ENCODE results near the gene RABGEF1.

DNA sequence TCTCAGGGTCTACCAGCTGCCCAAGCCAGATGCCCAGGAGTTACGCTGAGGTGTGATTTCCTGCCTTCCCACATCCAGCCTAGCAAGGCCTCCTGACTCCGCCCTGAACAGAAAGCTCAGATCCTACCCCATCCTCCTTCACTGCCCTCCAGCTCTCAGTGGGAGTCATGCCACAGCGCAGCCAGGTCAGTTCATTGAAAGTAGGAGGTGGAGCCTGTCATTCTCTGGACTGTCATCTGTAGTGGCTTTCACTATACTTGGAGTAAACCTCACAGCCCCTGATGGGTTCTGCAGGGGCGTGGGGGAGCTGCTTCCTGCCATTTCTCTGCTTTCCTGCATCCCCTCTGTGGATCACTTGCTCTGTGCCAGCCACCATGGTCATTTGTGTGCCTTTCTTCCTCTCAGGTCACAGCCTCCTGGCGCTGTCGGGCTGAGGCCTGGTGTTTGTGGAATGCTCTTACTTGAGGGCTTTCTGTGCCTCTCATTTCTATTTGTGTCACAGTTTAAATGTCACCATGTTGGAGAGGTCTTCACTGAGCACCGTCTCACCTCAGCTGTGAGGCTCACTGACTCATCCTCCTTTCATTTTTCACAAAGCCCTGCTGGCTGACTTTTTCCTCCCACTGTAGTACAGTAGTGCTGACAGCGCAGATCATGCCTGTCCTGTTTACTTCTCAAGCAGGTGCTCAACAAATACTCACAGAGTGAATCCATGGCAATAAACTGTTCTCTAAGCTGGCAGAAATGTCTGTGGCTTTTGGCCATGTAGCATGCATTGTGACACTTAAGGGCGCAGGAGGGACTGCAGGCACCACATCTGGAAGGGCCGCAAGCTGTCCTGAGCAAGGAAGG, 119.5 kb downstream of the RABGEF1 start:
- TF ChIP-seq POLR2A (IDR thresholded peaks at IDR 0.05): no peak
- TF ChIP-seq, protein P1, sequence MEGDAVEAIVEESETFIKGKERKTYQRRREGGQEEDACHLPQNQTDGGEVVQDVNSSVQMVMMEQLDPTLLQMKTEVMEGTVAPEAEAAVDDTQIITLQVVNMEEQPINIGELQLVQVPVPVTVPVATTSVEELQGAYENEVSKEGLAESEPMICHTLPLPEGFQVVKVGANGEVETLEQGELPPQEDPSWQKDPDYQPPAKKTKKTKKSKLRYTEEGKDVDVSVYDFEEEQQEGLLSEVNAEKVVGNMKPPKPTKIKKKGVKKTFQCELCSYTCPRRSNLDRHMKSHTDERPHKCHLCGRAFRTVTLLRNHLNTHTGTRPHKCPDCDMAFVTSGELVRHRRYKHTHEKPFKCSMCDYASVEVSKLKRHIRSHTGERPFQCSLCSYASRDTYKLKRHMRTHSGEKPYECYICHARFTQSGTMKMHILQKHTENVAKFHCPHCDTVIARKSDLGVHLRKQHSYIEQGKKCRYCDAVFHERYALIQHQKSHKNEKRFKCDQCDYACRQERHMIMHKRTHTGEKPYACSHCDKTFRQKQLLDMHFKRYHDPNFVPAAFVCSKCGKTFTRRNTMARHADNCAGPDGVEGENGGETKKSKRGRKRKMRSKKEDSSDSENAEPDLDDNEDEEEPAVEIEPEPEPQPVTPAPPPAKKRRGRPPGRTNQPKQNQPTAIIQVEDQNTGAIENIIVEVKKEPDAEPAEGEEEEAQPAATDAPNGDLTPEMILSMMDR (IDR thresholded peaks at IDR 0.05): no peak
- TF ChIP-seq EP300 (IDR thresholded peaks at IDR 0.05): no peak
